K562 (cell line): ENCODE results near the gene C1RL. TPM values are rescaled to one million over a fixed set of nuclear protein-coding genes. Genes with fewer than 3 reads are reported as not detected.

Experiments used
- ATAC-seq: fragments of 200-7000 bp; cut with Tn5 transposase; 3 replicates; pipeline ENCODE4 v1.9.1; 2020; ENCODE audit warnings: moderate library complexity
- BruUV-seq: library from RNA; stranded (reverse); fragments of 400-500 nt; replicated peaks from 2 replicates; lab custom pipeline; 2021; lab: Mats Ljungman, UMichigan
- CTCF ChIA-PET: fragments of 300-600 bp; formaldehyde crosslinking; extraction: SDS; loops from one replicate; lab custom pipeline; 2021; ENCODE audit warnings: low intra/inter-chr PET ratio; lab: Yijun Ruan, JAX
- POLR2A ChIA-PET: fragments of 300-600, 350-650 bp; sonication (Branson Sonifier 250); formaldehyde crosslinking; extraction: SDS; loops from one replicate; lab custom pipeline; 2021; ENCODE audit warnings: antibody characterized with exemption, inconsistent platforms; lab: Yijun Ruan, JAX
- DNase-seq, 4 experiments: peaks; one replicate each; pipeline versions ENCODE4 v3.0.0 to v3.0.0-alpha.2; 2011 to 2018; ENCODE audit warnings: low spot score in 3 of 4, mixed read lengths in 3 of 4; ENCODE audit errors: extremely low read depth in 1 of 4
- FAIRE-seq: peaks from 2 replicates; lab custom pipeline; 2011; peaks lifted over from hg19 to GRCh38; lab: Jason Lieb, UNC
- H2AFZ ChIP-seq: 2 replicates; pipeline ENCODE4 v1.6.0; 2011; ENCODE audit warnings: low read depth, low read length, control low read depth, inconsistent platforms
- H3K27ac ChIP-seq: fragments of 200-600 bp; 3 replicates; pipeline ENCODE4 v1.8.0; 2011; ENCODE audit warnings: low read depth, mild to moderate bottlenecking, control low read depth, inconsistent platforms, low read length, moderate library complexity, mixed read lengths; ENCODE audit errors: extremely low read depth
- H3K27me3 ChIP-seq, 2 experiments: fragments of 300-600 bp in 1 of 2; 2 replicates in 1 of 2; 3 replicates in 1 of 2; pipeline versions ENCODE4 v1.6.0 to v1.8.0; 2011; ENCODE audit warnings: inconsistent platforms in 2 of 2, low read length in 2 of 2, mild to moderate bottlenecking in 1 of 2, mixed read lengths in 1 of 2, moderate library complexity in 1 of 2; ENCODE audit not compliant: control insufficient read depth in 2 of 2, insufficient read depth in 2 of 2
- H3K36me3 ChIP-seq: fragments of 300-600 bp; 3 replicates; pipeline ENCODE4 v1.8.0; 2011; ENCODE audit warnings: mild to moderate bottlenecking, low read length, inconsistent platforms; ENCODE audit not compliant: control insufficient read depth, insufficient read depth
- H3K4me1 ChIP-seq, 2 experiments: fragments of 200-600 bp in 1 of 2; replicated peaks in 1 of 2; 2 replicates in 1 of 2; 3 replicates in 1 of 2; pipeline versions ENCODE4 v1.5.1 to v1.8.0; 2011; ENCODE audit warnings: inconsistent platforms in 2 of 2, low read length in 2 of 2, mild to moderate bottlenecking in 1 of 2, mixed read lengths in 1 of 2, moderate library complexity in 1 of 2; ENCODE audit not compliant: control insufficient read depth in 2 of 2, insufficient read depth in 2 of 2
- H3K4me2 ChIP-seq: 2 replicates; pipeline ENCODE4 v1.6.1; 2011; ENCODE audit warnings: low read length, control low read depth, inconsistent platforms, mixed read lengths; ENCODE audit not compliant: insufficient read depth
- H3K4me3 ChIP-seq: fragments of 200-600 bp; sonication (generic), shearing (Covaris generic); 2 replicates; pipeline ENCODE4 v1.5.1; 2016; ENCODE audit warnings: control low read depth, inconsistent platforms
- H3K79me2 ChIP-seq: fragments of 200-600 bp; 3 replicates; pipeline ENCODE4 v1.8.0; 2011; ENCODE audit warnings: low read length, inconsistent platforms; ENCODE audit not compliant: control insufficient read depth, insufficient read depth
- H3K9ac ChIP-seq, 2 experiments: 2 replicates each; pipeline versions ENCODE4 v1.6.0 to v1.6.1; 2011; ENCODE audit warnings: low read depth in 2 of 2, low read length in 2 of 2, control low read depth in 1 of 2, inconsistent platforms in 1 of 2, mild to moderate bottlenecking in 1 of 2, mixed read lengths in 1 of 2; ENCODE audit not compliant: insufficient read depth in 1 of 2
- H3K9me1 ChIP-seq: one replicate; pipeline ENCODE4 v1.6.0; 2011; ENCODE audit warnings: inconsistent platforms, mild to moderate bottlenecking, low read length, moderate library complexity; ENCODE audit not compliant: control insufficient read depth, insufficient read depth
- H3K9me3 ChIP-seq: replicated peaks from 2 replicates; pipeline ENCODE4 v1.5.1; 2011; ENCODE audit warnings: low read depth, low read length, inconsistent platforms; ENCODE audit not compliant: control insufficient read depth, insufficient read depth
- H4K20me1 ChIP-seq: replicated peaks from 2 replicates; pipeline ENCODE4 v1.6.1; 2011; ENCODE audit warnings: low read length, inconsistent platforms, mixed read lengths; ENCODE audit not compliant: control insufficient read depth, insufficient read depth
- ARID4B ChIP-seq: sonication (generic); formaldehyde crosslinking; IDR thresholded peaks from 2 replicates; pipeline ENCODE4 v1.8.0; 2022; ENCODE audit warnings: mild to moderate bottlenecking, missing genetic modification reagents
- CTBP1 ChIP-seq: fragments of 450-650 bp; IDR thresholded peaks from 2 replicates; pipeline ENCODE4 v1.6.1; 2016; ENCODE audit warnings: borderline replicate concordance
- MCM5 ChIP-seq: fragments of 450-650 bp; IDR thresholded peaks from 2 replicates; pipeline ENCODE4 v1.6.1; 2016; ENCODE audit warnings: low read depth
- MYNN ChIP-seq, 2 experiments: sonication (generic); formaldehyde crosslinking in 1 of 2; IDR thresholded peaks; 2 replicates each; pipeline versions ENCODE4 v1.5.0 to v1.6.1; 2016 to 2020; ENCODE audit warnings: antibody characterized with exemption in 1 of 2, missing genetic modification reagents in 1 of 2
- NFRKB ChIP-seq: fragments of 450-650 bp; IDR thresholded peaks from 2 replicates; pipeline ENCODE4 v1.6.1; 2016; ENCODE audit warnings: low read depth
- NFXL1 ChIP-seq: fragments of 450-650 bp; formaldehyde crosslinking; IDR thresholded peaks from 2 replicates; pipeline ENCODE4 v1.4.0; 2021; ENCODE audit warnings: mild to moderate bottlenecking
- POLR2A ChIP-seq: fragments of 450-650 bp; conservative IDR thresholded peaks from 2 replicates; pipeline ENCODE4 v1.6.1; 2016
- PRDM10 ChIP-seq: fragments of 450-650 bp; IDR thresholded peaks from 2 replicates; pipeline ENCODE4 v1.6.1; 2018; ENCODE audit not compliant: partially characterized antibody
- RFX1 ChIP-seq: fragments of 450-650 bp; IDR thresholded peaks from 2 replicates; pipeline ENCODE4 v1.6.1; 2016; ENCODE audit warnings: mild to moderate bottlenecking, moderate library complexity
- TBP ChIP-seq: optimal IDR thresholded peaks from 2 replicates; pipeline ENCODE3; 2011; ENCODE audit warnings: low read depth, low read length, improper control_type of control experiment
- TCF7 ChIP-seq: sonication (generic); IDR thresholded peaks from 2 replicates; pipeline ENCODE4 v1.6.1; 2016; ENCODE audit warnings: antibody characterized with exemption, borderline replicate concordance
- ZBTB7A ChIP-seq: IDR thresholded peaks from 2 replicates; pipeline ENCODE4 v1.6.1; 2011; ENCODE audit warnings: low read depth, mild to moderate bottlenecking, low read length, moderate library complexity, borderline replicate concordance; ENCODE audit not compliant: control insufficient read depth
- ZFP30 ChIP-seq: fragments of 250-450 bp; sonication (Bioruptor Pico); IDR thresholded peaks from 2 replicates; pipeline ENCODE4 v1.8.0; 2022; ENCODE audit warnings: moderate library complexity, mild to moderate bottlenecking, inconsistent platforms, borderline replicate concordance
- ZFP36 ChIP-seq: fragments of 150-350 bp; IDR thresholded peaks from 2 replicates; pipeline ENCODE4 v1.6.1; 2018; ENCODE audit warnings: low read length, low read depth; ENCODE audit not compliant: partially characterized antibody
- ZNF224 ChIP-seq: sonication (generic); formaldehyde crosslinking; IDR thresholded peaks from 2 replicates; pipeline ENCODE4 v1.8.0; 2022; ENCODE audit warnings: mild to moderate bottlenecking, missing genetic modification reagents
- WGBS: fragments of 100-300 bp; shearing (Covaris generic); methylation state at CpG from one replicate; pipeline ENCODE4 v1.1.6; 2016; ENCODE audit warnings: low coverage, mixed read lengths; ENCODE audit not compliant: insufficient coverage; ENCODE audit errors: missing lambda C conversion rate; 5-methylcytosine and 5-hydroxymethylcytosine counted together
- in situ Hi-C: fragments of 300-500 bp; cut with MboI; formaldehyde crosslinking; loops from 4 replicates; pipeline ENCODE4 v1.15.0; 2018; ENCODE audit warnings: inconsistent platforms, mixed read lengths
- intact Hi-C: fragments of 100-400 bp; cut with micrococcal nuclease; formaldehyde crosslinking; loops from 2 replicates; pipeline ENCODE4 v1.14.2; 2022
- polyA plus RNA-seq, 8 experiments: library from polyadenylated mRNA; depleted of rRNA in 4 of 8; stranded (reverse) in 5 of 8; unstranded in 3 of 8; fragments of >200 nt; fragmentation: Nextera tagmentation in 2 of 8; fragmentation: Illumina TruSeq in 1 of 8; extraction: Ambion mirVana in 2 of 8; extraction: Trizol in 1 of 8; gene quantifications; 2 replicates each; pipeline versions ENCODE4 v1.2.1 to v1.2.3, GENCODE V29; 2011 to 2014; ENCODE audit warnings: inconsistent platforms in 1 of 8, missing spikeins in 1 of 8
- total RNA-seq, 7 experiments: library from RNA; depleted of rRNA in 6 of 7; stranded (reverse); fragments of >200 nt in 6 of 7; fragmentation: Illumina TruSeq in 2 of 7; extraction: Trizol in 2 of 7; gene quantifications; 2 replicates each; pipeline versions ENCODE4 v1.2.1 to v1.2.3, GENCODE V29; 2011 to 2021; ENCODE audit warnings: low replicate concordance in 1 of 7

C1RL gene
- total and polyA plus RNA-seq, 9 of the 15 experiments (the other 6 are each of a cell fraction or from before 2014, with no cell fraction given): 1.4 to 10.7 (median 8.0) TPM

GRCh38 chr12:7128681-7129286 is 19.8 kb upstream of the C1RL start, which contains the start of gene RBP5:
RBP5 (minus strand) TSS chr12:7128889; CDS start chr12:7128775, 114 bp downstream.
- intact Hi-C loops (no loop called here), in situ Hi-C loops (no loop called here)
- peak within 1 kb of the TSS; percentile 84 for H2AFZ ChIP-seq
- H3K36me3 ChIP-seq: peaks cover 4% of the 10 kb centered on the region; the same call in 1 of the 3 replicates
- peak within 1 kb of the TSS; percentile 61 for H3K4me3 ChIP-seq
- peaks cover 45 to 66% of the 10 kb centered on the region in 2 experiments for H3K4me1 ChIP-seq
- H3K9me1 ChIP-seq: no peaks in the 10 kb centered on the region
- H3K79me2 ChIP-seq: peaks cover 35% of the 10 kb centered on the region
- DNase-seq (peak; percentile 28 to 76 (median 50)), ATAC-seq (peak; percentile 48), FAIRE-seq (peak; percentile 74)
- CTCF ChIA-PET: no interaction called here
- 0 out of 2 replicates have a peak, but pooled peaks cover 2% of the 10 kb centered on the region for H4K20me1 ChIP-seq
- peak within 1 kb of the TSS; percentile 81 for H3K27ac ChIP-seq
- H3K4me2 ChIP-seq: peak within 1 kb of the TSS; percentile 87
- peak within 1 kb of the TSS; percentile 68 to 91 for H3K9ac ChIP-seq
- no TSS peak for BruUV-seq
- no peaks in the 10 kb centered on the region for H3K27me3 ChIP-seq
- 5% methylated on average over 4 of the region's 7 CpGs for WGBS
- no peaks in the 10 kb centered on the region for H3K9me3 ChIP-seq
- POLR2A ChIA-PET: interaction anchor here (0.7 to 1.3 kb wide), 6 partner anchors 8 to 261 kb away, joined by 3 to 5 read pairs (median 3); no protein-coding TSS in a partner anchor
- no peak for TF ChIP-seq ARID4B (CRISPR knock-in tag)
- 0 out of 2 replicates have a peak, but pooled peaks have one; percentile 34 for TF ChIP-seq ZBTB7A
- TF ChIP-seq TCF7: no peak
- TF ChIP-seq MCM5: no peak
- no peak for TF ChIP-seq ZFP36
- no peak for TF ChIP-seq NFRKB
- peak; percentile 100 for TF ChIP-seq MYNN (IDR thresholded peaks at IDR 0.05)
- TF ChIP-seq MYNN (CRISPR knock-in tag; IDR thresholded peaks at IDR 0.05): peak; percentile 95
- TF ChIP-seq NFXL1 (CRISPR knock-in tag): no peak
- TF ChIP-seq RFX1: peak; percentile 33; the same call in 1 of the 2 replicates
- 0 out of 2 replicates have a peak, but pooled peaks have one; percentile 13 for TF ChIP-seq CTBP1
- no peak for TF ChIP-seq ZNF224 (CRISPR knock-in tag)
- TF ChIP-seq ZFP30: no peak
- peak; percentile 85 for TF ChIP-seq TBP
- TF ChIP-seq PRDM10: peak; percentile 50
- TF ChIP-seq POLR2A: peak; percentile 79
